GM19467 (cell line): ENCODE results near the gene SLC7A8.
A peak's percentile ranks its signal among the peaks of the same experiment; 100 is the strongest.

Experiments
- ATAC-seq: cut with Tn5 transposase; IDR thresholded peaks from one replicate; pipeline ENCODE4 v1.9.1; 2021; ENCODE audit warnings: mild to moderate bottlenecking, moderate library complexity; ENCODE audit not compliant: unreplicated experiment

SLC7A8 gene

GRCh38 chr14:23132970-23133369 is 50.5 kb downstream of the SLC7A8 start:
- ATAC-seq: no peak

- no peak for ATAC-seq
Observed at GRCh38 chr14:23131482-23131881, 52.0 kb downstream of the SLC7A8 start.

DNA sequence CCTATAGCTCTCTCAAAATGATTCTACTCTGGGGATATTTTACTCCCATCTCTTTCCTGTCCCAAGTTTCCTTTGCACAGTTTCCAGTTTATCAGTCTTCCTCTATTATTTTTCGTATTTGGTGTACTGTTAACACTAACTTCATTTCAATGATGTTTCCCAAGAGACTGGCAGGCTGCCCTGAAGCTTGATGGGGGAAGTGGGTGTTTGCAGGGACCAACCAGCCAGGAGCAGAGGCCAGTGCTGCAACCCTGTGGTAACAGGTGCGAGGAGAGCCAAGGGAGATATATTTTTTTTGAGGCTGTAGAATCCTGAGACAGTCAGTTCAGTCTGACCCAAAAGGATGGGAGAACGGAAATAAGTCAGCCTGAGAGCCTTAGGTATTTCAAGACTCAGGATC is 52.6 kb downstream of the SLC7A8 start:
- ATAC-seq: no peak

- no peak for ATAC-seq
Observed at GRCh38 chr14:23129759-23130316, 53.6 kb downstream of the SLC7A8 start.

DNA sequence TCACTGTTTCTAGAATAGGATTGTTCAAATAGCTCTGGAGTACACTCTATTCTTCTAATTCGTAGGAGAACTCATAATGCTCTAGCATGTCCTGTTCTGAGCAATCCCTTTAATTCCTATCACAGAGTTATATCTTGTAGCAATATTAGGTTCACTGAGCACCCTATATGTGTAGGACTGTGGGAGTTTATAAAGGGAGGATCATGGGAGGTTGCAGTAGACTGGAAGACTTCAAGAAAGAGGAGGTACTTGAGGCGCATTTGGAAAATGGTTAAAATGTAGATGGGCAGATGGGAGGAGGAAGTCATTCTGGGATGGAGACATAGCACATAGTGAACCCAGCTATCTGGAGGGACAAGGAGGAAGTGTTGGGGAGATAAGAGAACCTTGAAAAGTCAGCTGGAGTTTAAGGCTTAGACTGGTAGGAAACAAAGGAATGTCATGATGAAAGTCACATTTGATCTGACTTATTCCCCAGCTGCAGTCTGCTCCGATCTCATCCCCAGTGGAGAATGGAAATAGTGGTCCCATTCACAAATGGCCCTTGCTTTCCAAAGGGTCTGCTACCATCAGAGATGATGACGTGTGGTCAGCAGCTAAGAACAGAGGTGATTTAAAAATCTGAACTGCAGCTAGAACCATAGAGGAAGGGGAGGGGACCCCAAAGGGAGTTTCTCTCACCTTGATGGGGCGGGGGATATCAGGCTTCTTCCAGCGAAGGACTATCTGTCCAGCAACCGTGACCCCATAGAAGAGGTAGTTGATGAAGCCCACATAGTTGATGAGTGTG is 54.3 kb downstream of the SLC7A8 start:
- no peak for ATAC-seq

DNA sequence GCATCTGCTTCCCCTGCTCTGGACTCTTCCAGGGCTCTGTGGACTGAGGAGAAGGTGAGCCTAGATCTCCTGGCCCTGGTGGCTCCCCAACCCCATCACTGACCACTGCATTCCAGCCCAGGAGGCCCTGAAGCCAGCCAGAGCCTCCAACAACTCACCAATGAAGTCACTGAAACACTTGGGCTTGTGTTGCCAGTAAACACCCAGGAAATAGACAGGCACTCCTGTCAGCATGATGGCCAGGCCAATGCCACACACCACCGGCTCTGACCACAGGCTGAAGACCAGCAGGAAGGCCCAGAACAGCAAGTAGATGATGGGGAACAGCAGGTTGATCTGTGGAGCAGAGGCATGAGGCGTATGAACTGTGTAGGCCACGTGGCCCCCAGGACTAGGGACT is 55.6 kb downstream of the SLC7A8 start:
- ATAC-seq: no peak

- no peak for ATAC-seq
Observed at GRCh38 chr14:23126548-23127278, 56.7 kb downstream of the SLC7A8 start.

DNA sequence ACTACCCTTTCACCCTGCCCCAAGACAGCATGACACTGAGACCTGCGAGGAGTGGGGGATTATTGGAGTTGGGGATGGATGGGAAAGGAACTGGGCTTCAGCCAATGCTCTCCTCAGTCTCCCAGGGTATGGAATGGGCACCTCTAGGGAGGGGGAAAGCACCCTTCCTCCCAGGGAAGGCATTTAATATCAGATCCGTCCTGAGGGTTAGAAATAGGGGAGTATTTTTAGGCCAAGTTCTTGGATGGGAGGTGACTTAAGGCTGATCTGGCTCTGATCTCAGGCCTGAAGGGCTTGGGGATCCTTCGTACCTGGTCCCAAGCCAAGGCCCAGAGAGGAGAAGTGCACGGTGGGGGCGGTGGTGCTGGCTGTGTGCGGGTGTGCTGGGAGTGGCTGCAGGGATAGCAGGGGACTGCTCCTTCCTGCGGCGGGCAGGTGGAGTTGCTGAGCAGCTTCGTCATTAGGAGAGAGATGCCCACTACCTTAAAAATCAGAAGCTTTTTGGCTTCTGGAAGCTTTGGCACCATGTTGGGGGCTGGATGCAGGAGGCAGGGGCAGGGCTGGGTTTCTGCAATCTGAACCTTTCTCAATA is 57.4 kb downstream of the SLC7A8 start:
- no peak for ATAC-seq

- ATAC-seq: no peak
Observed at GRCh38 chr14:23125011-23125410, 58.4 kb downstream of the SLC7A8 start.

GRCh38 chr14:23124337-23124954 is 59.0 kb downstream of the SLC7A8 start:
- no peak for ATAC-seq

- no peak for ATAC-seq
Observed at GRCh38 chr14:23123419-23123818, 60.0 kb downstream of the SLC7A8 start.

GRCh38 chr14:23122086-23122485 is 61.4 kb downstream of the SLC7A8 start:
- ATAC-seq: no peak

- peak; percentile 30 for ATAC-seq
Observed at GRCh38 chr14:23121361-23121771, 62.1 kb downstream of the SLC7A8 start.

GRCh38 chr14:23120541-23121251 is 62.8 kb downstream of the SLC7A8 start:
- ATAC-seq: peak; percentile 59

DNA sequence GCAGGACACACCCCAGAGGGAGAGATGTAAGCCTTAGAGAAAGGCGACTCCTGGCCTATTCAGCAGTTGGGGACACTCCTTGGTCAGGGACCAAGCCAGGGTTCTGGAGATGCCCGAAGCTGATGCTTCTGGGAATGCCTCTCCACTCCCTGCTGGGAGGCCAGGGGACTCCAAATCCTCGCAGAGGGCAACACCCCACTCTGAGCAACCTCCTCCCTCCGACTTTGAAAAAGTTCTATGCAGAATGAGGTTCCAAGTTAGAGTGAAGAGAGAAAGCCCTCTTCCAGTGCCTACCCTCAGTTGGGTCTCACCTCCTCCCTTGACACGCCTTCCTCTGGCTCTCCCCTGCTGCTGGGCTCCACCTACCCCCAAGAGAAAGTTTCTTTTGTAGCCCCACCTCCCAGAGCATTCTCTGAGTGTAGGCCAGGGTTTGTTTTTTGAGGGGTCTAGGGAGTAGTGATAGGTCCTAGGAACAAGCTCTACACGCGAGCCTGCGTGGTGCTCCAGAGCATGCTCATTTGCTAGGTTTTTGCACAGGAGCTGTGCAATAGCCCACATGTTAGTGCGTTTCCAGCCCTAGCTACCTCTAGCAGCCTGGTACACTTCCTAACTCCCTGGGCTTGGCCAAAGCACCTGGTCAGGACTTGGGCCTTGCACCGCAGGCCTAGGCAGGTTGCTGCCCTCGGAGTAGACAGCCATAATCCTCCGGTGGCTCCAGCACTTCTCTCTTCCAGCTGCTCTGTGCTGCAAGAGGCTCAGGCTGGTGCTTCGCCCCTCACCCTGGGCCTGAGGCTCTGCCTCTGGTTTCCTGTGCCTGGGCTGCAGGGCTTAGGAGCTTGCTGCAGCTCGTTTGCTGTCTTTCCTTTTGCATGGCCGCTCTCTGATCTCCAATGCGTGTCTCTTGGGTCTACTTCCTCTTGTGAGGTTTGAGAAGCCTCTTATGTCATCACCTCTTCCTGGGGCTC is 63.8 kb downstream of the SLC7A8 start:
- ATAC-seq: no peak

GRCh38 chr14:23118506-23119362 is 64.7 kb downstream of the SLC7A8 start, which contains the start of gene CEBPE:
Gene CEBPE (minus strand): TSS chr14:23119255. CDS start chr14:23119091, 164 bp downstream.
- no peak for ATAC-seq

DNA sequence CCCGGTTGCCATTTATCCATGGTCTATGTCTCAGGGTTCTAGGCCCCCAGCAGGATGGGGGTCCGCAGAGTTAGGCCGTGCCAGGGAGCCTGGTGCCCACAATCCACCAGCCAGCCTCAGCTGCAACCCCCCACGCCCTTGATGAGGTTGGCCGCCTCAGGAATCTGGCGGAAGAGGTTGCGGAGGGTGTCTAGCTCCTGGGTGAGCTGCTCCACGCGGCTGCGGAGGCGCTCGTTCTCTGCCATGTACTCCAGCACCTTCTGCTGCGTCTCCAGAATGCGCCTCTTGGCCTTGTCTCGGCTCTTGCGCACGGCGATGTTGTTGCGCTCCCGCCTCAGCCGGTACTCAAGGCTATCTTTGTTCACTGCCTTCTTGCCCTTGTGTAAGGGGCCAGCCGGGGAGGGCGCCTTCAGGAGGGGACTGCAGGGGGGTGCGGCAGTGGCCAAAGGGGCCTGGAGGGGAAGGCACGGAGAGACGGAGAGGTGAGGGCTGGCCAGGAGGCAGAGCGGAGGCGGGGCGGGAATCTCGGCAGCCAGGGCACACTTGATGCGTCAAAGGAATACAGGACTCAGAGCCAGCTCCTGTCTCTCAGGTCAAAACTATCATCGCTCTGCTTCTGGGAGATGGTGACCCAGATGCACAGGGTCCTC is 66.0 kb downstream of the SLC7A8 start:
- ATAC-seq: no peak

DNA sequence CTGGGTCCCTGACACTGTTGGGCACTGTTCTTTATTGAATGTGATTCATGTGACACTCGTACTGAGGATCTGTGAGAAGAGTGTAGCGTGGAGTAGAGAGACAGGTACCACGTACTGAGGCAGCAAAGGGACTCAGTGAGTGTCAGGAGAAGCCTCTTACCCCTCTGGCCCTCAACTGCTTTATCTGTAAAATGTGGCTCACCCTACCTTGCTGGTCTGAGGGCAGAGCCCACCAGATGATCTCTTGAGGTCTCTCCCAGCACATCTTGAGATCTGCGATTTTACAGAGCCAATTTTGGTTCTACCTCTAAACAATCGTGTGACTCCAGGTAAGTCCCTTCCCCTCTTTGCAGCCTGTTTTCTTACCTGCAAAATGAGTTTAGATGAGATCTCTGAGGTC is 67.5 kb downstream of the SLC7A8 start:
- no peak for ATAC-seq
